GM18508 (cell line): ENCODE data around the gene GSTM1.
"Not testable (repeated sequence)": the region's sequence is repeated elsewhere in the genome, so short reads cannot be mapped to it uniquely, and the experiment has no call there.

Experiments used
- ATAC-seq: cut with Tn5 transposase; IDR thresholded peaks from one replicate; pipeline ENCODE4 v1.9.1; 2021; ENCODE audit warnings: moderate number of reproducible peaks; ENCODE audit not compliant: insufficient read depth, unreplicated experiment

The GSTM1 gene

DNA sequence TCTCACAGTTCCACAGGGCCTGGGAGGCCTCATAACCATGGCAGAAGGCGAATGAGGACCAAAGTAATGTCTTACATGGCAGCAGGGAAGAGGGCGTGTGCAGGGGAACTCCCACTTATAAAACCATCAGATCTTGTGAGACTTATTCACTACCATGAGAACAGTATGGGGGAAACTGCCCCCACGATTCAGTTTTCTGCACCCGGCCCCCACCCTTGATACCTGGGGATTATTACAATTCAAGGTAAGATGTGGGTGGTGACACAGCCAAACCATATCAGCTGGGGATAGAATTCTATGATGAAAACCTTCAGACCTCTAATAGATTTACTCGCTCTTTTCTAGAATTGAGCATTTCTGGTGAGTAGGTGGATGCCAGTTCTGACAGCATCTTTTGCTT lies 6.8 kb downstream of the GSTM1 start:
- not testable (repeated sequence) for ATAC-seq

DNA sequence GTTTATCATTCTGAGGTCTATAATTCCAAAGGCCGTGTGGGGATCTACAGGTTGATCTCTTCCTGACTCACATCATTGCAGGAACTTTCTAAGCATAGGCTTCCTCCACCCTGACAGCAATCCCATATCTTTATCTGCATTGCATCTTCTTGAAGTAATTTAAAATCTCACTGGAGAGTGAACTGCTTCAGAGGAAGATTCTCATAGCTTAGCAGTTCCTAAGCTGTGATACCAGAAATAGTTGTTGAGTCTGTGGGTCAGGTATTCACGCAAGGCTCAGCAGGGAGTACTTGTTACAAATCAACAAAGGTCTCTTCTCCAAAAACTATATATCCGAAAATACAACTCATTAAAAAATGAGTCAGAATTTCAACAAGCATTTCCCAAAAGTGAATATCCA lies 7.5 kb downstream of the GSTM1 start:
- ATAC-seq: not testable (repeated sequence)

DNA sequence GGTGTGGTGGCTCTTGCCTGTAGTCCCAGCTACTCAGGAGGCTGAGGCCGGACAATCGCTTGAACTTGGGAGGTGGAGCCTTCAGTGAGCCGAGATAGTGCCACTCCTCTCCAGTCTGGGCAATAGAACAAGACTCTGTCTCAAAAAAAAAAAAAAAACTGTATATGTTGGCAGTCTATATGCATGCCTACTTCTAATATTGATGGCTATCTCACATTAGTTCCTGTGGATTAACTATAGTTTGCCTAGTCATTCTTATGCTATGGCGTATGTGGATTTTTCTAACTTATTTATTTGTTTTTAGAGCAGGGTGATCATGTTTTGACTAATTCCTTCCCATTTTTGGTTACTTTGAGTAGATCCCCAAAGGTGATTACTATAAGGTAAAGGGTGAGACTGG lies 9.4 kb downstream of the GSTM1 start:
- ATAC-seq: no peak

DNA sequence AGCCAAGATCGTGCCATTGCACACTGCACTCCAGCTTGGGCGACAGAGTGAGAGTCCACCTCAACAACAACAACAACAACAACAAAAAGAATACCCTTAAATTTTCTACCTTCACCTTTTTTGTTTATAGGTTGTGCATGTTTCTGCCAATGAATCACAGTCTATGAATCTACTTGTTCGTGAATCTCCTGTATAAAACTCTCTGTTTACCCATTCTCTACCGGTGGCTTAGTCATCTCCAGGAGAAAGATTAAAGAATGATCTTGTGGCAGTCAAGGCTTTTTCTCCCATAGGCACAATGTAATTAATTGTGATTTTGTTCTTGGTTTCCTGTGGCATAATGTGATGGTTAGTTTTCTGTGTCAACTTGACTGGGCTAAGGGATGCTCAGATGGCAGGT lies 10.2 kb downstream of the GSTM1 start:
- ATAC-seq: not testable (repeated sequence)

DNA sequence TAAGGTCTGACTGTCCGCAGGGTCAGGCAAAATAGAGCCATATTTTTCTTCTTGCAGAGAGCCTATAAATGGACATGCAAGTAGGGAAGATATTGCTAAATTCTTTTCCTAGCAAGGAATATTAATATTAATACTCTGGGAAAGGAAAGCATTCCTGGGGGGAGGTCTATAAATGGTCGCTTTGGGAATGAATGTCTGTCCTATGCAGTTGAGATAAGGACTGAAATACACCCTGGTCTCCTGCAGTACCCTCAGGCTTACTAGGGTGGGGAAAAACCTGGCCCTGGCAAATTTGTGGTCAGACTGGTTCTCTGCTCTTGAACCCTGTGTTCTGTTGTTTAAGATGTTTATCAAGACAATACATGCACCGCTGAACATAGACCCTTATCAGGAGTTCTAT lies 15.3 kb downstream of the GSTM1 start:
- ATAC-seq: not testable (repeated sequence)

DNA sequence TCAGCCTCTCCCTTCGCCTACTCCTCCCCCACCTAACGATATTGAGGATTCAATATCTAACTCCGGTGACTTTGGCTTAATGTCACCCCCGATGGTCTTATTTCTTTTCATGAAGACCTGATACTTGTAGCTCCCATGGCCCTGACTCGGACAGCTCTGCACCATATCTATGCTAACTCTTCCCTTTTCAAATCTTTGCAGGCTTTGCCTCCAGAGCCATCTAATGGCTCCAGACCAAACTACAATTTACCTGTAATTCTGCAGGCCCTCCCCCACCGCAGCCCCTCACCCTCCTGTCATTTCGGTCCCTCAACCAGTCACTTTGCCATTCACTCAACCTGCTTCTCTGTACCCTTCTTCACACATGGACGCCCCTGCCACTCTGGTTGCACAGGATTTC lies 16.6 kb downstream of the GSTM1 start:
- no peak for ATAC-seq

DNA sequence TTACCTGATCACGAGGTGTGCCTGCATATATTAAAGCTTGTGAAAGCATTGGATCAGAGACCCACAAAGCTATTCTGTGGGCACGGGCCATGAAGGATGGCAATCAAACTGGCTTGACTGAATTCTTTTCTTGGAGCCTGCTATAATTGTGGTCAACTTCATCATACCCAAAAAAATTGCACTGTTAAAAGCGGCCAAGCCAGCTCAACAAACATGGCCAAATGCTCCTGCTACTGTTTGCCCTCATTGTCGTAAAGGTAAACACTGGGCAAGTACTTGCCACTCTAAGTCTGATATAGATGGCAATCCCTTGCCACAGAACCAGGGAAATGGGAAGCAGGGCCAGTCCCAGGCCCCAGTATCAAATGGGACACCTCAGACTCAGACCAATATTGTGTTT lies 17.8 kb downstream of the GSTM1 start:
- no peak for ATAC-seq

DNA sequence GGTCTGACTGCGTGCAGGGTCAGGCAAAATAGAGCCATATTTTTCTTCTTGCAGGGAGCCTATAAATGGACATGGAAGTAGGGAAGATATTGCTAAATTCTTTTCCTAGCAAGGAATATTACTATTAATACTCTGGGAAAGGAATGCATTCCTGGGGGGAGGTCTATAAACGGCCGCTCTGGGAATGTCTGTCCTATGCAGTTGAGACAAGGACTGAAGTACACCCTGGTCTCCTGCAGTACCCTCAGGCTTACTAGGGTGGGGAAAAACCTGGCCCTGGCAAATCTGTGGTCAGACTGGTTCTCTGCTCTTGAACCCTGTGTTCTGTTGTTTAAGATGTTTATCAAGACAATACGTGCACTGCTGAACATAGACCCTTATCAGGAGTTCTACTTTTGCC lies 21.3 kb downstream of the GSTM1 start:
- ATAC-seq: not testable (repeated sequence)

DNA sequence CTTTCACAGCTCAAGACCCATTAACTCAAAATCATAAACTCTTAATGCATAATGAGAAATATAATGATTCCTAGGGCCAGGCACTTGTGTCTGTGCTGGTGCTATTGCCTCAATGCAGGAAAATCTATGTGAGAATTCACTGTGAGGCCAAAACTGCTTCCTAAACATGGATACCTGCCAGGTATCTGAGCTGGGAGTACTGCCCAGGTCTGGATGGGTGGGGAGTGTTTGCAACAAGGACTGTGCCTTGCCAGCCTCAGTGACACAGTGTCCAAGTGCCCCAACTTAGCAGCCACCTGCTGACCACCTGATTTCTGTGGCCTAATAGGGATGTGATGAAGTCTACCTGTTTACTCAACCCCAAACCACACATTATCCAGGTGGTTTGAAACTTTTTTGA lies 22.2 kb downstream of the GSTM1 start:
- ATAC-seq: not testable (repeated sequence)

DNA sequence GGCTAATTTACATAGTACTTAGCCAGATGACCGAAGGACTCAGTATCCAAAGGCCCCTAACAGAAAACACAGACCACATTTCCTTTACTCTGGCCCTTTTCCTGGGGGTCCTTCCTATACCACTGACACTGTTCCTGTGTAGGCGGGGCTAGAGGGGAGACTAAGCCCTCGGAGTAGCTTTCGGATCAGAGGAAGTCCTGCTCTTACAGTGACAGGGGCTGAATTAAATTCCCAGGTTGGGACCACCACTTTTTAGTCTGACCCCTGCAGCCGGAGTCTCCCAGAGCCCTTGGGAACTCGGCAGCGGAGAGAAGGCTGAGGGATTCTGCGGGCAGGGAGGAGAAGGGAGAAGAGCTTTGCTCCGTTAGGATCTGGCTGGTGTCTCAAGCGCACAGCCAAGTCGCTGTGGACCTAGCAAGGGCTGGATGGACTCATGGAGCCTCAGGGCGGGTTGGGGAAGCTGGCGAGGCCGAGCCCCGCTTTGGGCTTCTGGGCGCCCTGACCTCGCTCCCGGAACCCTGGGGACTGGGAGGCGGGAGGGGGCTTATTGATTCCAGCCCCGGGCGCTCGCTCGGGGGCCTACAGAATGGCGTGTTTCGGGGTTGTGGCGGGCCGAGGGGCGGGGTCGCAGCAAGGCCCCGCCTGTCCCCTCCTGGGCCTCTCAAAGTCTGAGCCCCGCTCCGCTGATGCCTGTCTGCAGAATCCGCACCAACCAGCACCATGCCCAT lies 24.1 kb downstream of the GSTM1 start, which contains the start of gene GSTM5:
GSTM5 (plus strand) TSS at position 659 of the 728 bp plus-strand sequence; CDS start at position 721, 62 bp downstream.
- not testable (repeated sequence) for ATAC-seq

DNA sequence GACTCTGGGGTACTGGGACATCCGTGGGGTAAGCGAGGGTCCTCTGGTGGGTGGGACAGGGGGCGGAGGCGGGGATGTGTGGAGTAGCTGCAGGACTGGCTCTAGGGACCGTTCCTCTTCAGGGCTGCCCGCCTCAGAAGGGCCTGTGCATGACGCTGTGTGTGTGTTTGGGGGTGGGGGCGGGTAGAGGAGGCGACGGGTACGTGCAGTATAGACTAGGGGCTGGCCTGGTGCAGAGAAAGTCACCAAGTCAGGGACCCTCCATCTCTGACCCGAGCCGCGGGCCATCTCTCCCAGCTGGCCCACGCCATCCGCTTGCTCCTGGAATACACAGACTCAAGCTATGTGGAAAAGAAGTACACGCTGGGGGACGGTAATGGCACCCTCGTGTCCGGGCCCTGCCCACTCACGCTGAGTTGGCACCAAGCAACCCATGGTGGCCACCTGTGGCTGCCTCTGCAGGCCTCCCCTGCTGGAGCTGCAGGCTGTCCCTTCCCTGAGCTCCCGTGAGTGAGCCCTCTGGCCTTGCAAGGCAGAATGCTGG lies 24.8 kb downstream of the GSTM1 start:
- ATAC-seq: no peak

DNA sequence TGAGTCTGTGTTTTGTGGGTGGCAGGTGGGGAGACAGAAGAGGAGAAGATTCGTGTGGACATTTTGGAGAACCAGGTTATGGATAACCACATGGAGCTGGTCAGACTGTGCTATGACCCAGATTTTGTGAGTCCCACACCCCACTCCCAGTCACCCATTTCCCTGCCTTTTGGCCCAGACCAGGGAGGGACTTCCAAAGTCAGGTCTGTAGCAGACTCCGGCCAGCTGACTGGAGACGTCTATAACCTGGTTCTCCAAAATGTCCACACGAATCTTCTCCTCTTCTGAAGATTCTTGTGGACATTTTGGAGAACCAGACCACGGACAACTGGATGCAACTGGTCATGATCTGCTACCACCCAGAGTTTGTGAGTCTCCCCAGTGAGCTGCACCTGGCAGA lies 26.0 kb downstream of the GSTM1 start:
- no peak for ATAC-seq

DNA sequence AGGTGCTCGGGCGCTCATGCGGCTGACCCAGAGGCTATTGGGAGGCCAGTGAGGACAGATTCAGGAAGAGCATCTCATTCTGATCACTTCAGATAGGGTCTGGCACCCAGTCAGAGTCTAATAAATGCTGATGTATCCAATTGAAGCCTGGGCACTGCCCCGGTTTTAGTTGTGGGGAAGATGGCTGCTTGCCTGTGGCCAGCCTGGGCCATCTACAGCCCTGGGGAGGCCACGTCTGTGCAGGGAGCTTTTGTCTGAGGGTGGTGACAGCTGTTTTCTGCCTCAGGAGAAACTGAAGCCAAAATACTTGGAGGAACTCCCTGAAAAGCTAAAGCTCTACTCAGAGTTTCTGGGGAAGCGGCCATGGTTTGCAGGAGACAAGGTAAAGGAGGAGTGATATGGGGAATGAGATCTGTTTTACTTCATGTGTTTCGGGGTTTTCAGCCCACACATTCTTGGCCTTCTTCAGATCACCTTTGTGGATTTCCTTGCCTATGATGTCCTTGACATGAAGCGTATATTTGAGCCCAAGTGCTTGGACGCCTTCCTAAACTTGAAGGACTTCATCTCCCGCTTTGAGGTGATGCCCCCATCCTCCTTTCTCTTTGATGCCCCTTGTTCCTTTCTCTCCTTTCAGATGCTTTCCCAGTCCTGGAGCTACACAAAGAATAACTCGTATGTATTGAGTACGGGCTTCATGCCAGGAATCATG lies 27.2 kb downstream of the GSTM1 start:
- ATAC-seq: no peak

DNA sequence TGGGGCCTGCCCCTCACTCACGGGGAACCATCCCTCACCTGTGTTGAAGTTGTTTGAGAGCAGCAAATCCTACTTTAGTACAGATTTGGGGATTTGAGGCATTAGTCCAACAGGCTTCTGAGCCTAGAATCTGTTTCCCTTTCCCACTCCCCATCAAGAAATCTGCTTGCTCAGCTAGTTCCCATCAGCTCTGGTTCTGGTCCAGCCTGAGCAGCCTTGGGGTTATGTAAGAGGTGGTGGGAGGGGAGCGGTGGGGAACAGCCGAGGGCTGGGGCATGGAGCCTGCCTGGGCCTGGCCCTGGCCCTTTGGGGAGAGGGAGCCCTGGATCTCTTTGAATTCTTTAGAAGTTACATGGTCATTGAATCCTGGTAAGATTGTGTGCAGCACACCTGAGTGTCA lies 28.5 kb downstream of the GSTM1 start:
- no peak for ATAC-seq

DNA sequence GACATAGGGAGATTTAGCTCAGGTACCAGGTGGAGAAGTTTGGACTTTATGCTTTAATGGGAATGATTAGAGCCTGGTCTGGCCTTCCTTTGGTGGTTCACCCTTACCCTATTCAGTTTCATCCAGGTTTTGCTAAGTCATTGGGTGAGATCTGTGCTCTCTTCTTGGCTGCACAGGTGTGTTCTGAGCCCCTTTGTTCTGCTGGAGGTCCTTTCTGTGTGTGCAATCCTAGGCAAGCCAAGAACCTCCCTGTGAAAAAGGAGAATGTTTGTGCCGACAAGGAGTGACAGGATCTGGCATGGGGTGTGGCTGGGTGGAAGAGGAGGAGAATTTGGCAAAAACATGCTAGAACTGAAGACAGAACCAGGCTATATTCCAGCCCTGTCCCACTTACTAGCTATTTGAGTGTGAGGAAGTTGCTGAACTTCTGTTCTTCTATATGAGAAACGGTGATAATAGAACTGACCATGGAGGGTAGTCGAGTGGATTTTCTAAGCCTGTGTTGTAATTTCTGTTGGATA lies 29.0 kb downstream of the GSTM1 start:
- ATAC-seq: no peak

DNA sequence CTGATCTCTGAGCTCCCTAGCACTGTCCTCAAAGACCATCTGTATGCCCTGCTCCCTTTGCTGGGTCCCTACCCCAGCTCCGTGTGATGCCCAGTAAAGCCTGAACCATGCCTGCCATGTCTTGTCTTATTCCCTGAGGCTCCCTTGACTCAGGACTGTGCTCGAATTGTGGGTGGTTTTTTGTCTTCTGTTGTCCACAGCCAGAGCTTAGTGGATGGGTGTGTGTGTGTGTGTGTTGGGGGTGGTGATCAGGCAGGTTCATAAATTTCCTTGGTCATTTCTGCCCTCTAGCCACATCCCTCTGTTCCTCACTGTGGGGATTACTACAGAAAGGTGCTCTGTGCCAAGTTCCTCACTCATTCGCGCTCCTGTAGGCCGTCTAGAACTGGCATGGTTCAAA lies 30.1 kb downstream of the GSTM1 start:
- no peak for ATAC-seq

DNA sequence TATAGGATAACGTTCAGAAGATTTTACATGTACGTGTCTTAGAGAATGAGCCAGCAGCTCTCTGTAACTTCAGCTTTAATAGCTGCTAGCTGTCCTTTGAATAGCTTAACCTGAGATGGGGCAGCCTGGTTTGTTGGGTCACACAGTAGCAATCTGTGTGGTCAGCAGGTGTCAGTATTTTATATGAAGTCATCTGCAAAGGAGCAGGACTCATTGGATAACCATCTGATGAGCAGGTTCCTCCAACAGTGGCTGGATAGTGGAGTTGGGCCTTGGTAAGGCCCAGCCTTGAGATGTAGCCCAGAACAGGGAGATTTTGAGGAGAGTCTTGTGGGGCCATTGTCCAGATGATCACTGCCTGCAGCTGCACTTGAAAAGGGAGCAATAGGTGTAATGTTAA lies 30.9 kb downstream of the GSTM1 start:
- ATAC-seq: no peak

DNA sequence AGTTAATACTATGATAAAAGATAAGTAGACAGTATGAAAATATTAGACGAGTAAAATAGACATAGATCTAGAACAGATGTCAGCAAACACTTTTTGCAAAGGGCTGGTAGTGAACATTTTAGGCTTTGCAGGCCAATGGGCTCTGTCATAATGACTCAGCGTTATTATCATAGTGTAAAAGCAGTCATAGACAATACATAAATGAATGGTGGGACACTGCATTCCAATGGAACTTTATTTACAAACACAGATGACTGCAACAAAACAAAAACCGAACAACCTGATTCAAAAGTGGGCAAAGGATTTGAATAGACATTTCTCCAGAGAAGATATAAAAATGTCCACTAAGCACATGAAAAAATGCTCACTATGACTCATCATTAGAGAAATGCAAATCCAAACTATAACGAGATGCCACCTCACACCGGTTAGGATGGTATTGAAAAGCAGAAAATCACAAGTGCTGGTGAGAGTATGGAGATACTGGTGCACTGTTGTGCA lies 31.8 kb downstream of the GSTM1 start:
- ATAC-seq: no peak

DNA sequence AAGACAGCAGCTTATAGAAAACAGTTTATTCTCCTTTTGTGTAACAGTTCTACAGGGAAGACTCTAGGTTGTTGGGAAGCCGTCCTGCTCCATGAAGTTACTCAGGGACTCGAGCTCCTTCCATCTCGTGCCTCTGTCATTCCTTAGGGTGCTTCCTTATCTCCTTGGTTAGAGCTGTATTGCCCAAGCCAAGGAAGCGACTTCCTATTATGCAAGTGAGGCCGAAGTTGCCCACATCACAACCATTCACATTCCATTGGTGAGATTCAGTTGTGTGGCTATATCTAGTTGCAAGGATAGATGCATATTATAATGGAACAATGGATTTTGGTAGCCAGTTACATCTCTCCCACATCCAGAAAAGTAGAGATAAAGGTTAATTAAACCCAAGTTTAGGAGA lies 33.4 kb downstream of the GSTM1 start:
- ATAC-seq: no peak

DNA sequence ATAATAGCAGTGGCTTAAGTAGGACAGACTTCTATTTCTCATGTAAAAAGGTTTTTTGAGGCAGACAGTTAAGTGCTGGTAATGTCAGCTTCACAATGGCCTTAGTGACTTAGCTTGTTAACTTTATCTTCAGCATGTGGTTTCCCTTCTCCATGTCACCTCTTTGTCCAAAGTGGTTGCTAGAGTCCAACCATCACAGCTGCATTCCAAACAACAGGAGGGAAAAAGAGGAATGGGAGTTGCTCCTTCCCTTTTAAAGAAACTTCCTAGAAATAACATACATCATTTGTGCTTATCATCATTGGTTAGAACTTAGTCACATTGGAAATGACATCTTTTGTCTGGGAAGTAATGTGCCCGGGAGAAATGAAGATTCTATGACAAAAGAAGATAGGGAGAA lies 34.4 kb downstream of the GSTM1 start:
- no peak for ATAC-seq
